Adrenal gland (tissue), 5 donors: ENCODE data around the gene PLD5.

Source experiments
- CTCF ChIP-seq, 6 experiments: fragments of 450-650 bp in 4 of 6; fragments of 200-600 bp in 2 of 6; sonication (generic) in 1 of 6; IDR thresholded peaks; 1 replicate in 5 of 6; 2 replicates in 1 of 6; pipeline versions ENCODE4 v1.5.1 to v1.8.0; 2016 to 2021; ENCODE audit warnings: antibody characterized with exemption in 6 of 6, mild to moderate bottlenecking in 2 of 6, moderate library complexity in 1 of 6
- POLR2A ChIP-seq, 2 donors: fragments of 450-650 bp; IDR thresholded peaks; one replicate each; pipeline ENCODE4 v1.6.1; 2017; ENCODE audit warnings: antibody characterized with exemption in 2 of 2, mild to moderate bottlenecking in 2 of 2, moderate library complexity in 1 of 2
- donor health status: DM: no; HTN: no; CAD: no.

- TF ChIP-seq CTCF (IDR thresholded peaks at IDR 0.05) = no peak
- TF ChIP-seq POLR2A (IDR thresholded peaks at IDR 0.05) = no peak
Observed at GRCh38 chr1:242515555-242515954, 8.9 kb downstream of the PLD5 start.
